Measurements from ENCODE around the gene ST8SIA2.
"Not testable (repeated sequence)": the region's sequence is repeated elsewhere in the genome, so short reads cannot be mapped to it uniquely, and the experiment has no call there.

The ST8SIA2 gene

DNA sequence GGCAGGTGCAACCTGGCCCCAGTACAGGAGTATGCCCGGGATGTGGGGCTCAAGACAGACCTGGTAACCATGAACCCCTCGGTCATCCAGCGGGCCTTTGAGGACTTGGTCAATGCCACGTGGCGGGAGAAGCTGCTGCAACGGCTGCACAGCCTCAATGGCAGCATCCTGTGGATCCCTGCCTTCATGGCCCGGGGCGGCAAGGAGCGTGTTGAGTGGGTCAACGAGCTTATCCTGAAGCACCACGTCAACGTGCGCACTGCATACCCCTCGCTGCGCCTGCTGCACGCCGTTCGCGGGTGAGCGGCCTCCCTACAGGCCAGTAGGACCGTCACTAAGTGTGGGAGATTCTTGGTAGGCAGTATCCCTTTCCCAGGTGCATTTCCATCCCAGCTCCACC lies 51.0 kb downstream of the ST8SIA2 start:
- no peak for DNase-seq

DNA sequence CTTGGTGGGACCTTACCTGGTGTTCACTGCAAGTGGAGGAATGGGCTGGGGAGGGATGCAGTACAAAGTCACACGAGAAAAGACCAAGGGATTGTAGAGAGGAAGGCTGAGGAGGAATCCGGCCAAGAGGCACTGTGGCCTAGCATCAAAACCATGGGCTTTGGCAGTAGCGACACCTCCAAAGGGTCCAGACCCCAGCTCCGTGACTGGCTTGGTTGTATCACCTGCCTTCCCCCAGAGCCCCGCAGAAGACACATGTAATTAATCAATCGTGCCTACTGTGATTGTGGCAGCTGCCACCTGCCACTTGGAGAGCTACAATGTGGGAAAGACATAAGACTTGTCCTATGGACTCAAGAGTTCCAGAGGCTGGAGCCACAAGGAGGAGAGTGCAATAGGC lies 54.7 kb downstream of the ST8SIA2 start:
- DNase-seq: no peak

DNA sequence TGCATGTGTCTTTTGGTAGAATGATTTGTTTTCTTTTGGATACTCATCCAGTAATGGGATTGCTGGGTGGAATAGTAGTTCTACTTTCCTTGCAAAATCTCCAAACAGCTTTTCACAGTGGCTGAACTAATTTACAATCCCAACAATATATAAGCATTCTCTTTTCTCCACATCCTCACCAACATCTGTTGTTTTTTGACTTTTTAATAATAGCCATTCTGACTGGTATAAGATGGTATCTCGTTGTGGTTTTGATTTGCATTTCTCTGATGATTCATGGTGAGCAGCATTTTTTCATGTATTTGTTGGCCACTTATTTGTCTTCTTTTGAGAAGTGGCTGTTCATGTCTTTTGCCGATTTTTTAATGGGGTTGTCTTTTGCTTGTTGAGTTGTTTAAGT lies 55.8 kb downstream of the ST8SIA2 start:
- DNase-seq: no peak

DNA sequence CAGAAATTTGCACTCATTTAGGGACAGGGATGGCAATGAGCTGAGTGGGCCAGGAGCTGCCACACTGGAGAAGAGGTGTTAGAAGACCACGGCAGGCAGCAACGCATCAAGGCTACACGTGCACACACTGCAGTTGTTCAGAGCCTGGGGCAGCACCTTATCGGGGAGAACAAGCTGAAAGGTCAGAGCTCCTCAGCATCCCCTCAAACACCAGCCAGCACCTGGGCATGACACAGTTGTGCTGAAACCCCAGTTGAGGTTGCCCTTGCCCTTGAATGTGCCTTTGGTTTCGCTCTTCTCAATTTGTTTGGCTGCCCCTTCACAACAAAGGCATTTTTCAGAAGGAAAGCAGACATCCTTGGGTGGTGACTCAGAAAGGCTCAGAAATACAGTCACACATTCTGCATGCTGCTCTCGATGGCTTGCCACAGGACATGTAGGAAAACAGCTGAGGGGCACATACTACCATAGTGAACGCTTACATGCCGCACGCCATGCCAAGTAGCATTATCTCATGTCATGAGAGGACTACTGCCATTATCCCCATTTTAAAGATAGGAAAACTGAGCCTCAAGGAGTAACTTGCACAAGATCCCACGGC lies 57.6 kb downstream of the ST8SIA2 start:
- no peak for DNase-seq

DNA sequence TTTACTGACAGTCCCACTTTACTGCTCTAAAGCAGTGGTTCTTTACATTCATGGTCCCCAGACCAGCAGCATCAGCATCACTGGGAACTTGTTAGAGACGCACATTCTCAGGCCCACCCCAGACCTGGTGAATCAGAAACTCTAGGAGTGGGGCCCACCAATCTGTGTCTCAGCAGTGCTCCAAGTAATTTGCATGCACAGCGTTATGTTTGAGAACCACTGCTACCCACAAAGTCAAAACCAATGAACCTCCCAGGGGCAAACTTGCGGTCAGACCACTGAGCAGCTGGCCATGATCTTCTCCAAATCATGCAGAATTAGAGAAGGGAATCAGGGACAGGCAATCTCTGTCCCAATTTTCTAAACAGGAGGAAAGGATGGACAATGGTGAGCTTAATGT lies 58.5 kb downstream of the ST8SIA2 start:
- no peak for DNase-seq

DNA sequence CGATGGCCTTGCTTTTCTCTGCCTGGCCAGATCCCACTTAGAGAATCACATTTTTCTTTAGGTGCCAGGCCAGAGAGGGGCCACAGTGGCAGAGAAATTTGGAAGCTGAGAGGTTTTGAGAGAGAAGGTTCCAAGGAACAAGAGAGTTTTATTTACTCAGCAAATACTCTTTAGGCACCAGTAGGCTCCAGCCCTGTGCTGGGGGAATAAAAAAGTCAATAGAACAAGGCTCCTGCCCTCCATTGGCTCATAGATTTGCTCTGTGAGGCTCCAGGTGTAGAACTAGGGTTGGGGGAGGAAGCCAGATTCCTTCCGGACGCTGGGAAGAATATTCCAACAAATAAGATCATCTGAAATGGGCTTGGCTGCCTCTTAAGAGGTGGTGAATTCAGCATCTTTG lies 59.9 kb downstream of the ST8SIA2 start:
- DNase-seq: no peak

DNA sequence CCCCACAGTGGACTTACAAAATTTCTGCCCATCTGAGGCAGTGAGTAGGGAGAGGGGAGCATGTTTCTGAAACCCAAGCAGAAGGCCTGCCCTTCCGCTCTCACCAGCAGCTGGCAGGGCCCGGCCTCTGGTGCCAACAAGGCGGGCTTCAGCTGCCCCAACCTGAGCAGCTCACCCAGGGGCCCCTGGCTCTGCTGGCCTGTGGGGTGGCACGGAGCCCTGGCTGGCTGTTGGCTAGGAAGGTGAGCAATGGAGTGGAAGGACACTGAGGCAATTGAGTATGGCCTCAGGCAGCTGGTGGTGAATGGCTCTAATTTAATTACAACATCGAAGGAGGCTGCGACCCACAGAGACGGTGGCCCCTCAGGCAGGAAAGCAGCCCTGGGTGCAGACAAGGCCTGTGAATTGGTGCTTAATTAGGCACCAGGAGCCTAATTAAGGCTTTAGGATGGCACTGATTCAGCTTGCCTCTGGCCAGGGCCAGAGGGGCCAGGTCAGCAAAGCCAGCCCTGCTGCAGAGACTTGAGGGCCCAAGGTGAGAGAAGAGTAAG lies 60.9 kb downstream of the ST8SIA2 start:
- no peak for DNase-seq

DNA sequence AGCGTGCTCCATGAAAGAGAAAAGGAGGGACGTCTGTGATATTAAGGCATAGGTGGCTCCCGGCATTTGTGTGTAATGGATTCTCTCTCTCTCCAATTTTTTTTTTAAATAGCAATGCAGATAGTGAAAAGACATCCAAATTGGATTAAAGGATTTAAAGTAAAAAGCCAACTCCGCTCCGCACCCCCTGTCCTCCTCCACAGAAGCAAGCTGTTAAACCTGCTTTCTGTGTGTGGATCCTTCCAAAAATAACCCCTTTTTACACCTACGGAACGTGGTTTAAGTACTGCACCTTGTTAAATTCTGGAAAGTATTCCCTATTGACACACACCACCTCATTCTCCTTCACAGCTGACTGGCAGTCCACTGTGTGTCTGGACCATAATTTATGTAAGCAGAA lies 61.6 kb downstream of the ST8SIA2 start:
- DNase-seq: no peak

DNA sequence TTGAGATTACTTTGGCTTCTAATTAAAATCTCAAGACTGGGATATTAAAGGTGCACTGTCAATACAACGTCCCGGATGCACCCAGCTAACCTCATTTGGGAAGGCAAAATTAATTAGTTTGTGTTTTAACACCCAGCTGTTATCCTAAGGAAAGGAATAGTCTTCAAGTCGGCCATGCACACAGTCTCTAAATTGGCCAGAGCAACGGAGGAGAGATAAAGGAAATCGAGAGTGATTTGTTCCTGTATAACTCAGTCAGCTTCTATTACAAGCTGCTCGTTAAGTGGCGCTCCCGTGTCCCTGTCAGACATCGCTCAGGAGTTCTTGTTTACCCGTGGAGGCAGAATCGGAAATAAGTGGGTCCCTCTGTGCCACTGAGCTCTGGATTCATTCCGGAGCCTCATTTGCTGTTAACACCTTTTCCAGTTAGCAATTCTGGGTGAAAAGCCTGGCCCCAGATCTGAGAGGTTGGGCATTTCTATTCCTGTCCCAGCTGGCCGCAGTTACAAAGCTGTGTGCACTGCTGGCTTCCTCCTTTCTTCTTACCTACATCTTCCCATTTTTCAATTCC lies 63.9 kb downstream of the ST8SIA2 start:
- DNase-seq: no peak

DNA sequence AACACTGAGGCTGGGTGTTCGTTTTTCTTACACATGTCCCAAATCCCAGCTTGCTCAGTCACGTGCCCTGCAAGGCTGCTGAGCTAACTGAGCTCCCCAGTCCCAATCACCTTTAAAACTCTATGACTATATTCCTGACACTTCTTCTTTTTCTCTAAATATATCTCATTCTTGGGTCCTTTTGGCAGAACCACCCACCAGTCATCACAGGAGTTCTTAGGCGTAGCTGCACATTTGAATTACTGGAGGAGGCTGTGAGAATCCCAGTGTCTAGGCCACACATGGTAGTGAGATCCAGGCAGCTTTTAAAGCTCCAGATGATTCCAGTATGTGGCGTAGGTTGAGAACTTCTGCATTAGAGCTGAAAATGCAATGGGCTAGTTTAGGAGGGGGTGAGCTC lies 66.3 kb downstream of the ST8SIA2 start:
- DNase-seq: no peak

DNA sequence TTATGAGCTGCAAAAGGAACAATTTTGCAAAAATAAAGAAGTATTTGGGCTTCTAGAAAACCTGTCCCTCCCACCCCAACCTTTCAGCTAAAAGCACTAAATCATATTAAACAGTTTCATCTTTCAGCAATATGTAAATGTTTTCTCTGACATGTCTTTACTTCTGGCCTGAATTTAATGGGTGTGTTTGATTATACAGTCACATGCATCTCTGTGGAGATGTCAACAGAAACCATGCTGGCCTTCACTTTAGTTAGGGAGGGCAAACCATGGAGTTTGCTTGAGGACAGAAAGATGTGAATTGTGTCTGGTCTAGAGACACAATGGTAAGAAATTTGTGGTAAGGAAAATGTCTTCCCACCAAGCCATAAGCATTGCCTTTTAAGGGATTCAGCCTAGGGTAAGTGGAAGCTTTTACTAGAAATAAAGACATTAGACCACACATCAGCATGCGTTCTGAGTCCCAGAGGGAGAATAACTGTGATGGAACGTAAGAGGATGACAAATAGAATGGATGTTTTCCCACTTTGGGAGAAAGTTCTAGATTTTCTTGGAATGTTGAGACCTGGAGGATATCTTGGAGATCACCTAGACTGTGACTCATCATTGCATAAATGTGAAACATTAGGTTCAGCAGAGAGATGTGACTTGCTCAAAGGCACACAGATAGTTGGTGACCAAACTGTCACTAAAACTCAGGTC lies 68.9 kb downstream of the ST8SIA2 start:
- no peak for DNase-seq

DNA sequence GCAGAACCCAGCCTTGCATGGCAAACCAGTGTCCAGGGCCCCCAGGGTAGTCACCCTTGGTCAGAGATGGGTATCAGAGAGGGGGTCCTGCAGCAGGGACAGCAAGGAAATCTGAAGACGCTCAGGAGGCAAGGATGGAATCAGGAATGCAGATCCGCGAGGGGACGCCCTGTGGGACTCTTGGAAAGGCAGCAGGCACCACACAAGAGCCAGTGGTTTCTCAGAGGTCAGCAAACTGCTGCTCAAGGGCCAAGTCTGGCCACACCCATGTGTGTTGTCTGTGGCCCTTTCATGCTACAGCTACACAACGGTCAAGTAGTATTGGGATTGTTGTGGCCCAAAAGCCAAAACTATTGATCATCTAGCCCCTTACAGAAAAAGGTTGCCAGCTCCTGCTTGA lies 69.7 kb downstream of the ST8SIA2 start:
- DNase-seq: no peak

DNA sequence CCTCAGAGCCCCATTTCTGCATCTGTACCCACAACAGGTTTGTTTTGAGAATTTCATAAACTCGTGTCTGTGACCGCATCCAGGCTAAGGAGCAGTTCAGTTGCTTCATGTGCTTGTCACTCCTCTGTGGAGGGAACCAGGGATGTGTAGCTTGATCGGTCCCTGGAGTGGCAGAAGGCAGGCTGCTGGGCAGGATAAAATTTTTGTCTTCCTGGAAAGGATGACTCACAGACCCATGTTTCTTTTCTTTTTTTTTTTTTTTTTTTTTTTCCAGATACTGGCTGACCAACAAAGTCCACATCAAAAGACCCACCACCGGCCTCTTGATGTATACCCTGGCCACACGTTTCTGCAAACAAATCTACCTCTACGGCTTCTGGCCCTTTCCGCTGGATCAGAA lies 70.1 kb downstream of the ST8SIA2 start:
- DNase-seq: no peak

DNA sequence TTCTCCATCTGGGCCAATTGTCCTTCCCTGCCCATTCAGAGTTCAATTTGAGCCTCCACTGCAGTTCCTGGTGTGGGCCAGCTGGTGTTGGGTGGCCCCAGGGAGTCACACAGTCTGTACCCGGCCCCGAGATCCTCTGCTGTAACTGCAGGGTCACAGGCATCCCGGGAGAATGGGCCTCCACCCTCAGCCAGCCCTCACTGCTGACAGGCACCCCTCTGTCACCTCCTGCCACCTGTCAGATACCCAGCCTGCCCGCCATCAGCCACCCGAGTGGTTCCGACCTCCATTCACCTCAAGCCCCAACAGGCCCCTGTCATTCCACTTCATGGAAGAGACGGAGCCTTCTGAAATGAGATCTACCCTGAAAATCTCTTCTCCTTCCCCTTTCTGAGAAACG lies 73.2 kb downstream of the ST8SIA2 start:
- DNase-seq: no peak

DNA sequence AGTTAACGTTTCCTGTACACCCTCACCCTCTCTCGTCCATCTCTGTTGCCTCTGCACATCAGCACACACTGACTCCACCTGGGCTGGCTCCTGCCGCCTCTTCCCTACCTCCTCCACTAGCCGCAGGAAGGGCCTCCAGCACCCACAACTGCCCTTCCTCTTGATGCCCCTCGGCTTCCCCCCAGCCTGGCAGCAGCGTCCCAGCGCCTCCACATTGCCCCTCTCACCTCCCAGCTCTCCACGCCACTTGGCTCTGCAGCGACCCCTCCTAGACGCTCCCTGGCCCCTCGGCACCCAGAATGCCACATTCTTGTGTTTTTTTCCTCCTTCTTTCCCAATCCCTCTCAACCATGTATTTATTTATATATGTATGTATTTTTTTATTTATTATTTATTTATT lies 73.6 kb downstream of the ST8SIA2 start:
- DNase-seq: no peak

DNA sequence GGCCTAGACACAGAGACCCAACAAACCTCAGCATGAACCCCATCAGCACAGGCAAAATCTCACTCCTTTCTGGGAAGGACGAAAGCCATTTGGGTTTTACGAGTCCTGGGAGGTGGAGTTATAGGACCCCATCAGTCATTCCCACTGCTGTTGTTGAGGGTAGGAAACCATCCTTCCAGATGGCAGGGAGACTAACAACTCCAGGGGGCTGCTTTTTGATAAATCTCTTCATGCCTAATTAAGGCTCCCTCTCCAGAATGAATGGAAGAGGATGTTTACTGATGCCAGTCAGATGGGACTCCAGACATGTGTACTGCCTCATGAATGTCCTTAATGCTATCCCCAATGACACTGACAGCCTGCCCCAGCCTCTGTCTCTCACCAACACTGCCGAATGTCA lies 75.3 kb downstream of the ST8SIA2 start:
- DNase-seq: no peak

DNA sequence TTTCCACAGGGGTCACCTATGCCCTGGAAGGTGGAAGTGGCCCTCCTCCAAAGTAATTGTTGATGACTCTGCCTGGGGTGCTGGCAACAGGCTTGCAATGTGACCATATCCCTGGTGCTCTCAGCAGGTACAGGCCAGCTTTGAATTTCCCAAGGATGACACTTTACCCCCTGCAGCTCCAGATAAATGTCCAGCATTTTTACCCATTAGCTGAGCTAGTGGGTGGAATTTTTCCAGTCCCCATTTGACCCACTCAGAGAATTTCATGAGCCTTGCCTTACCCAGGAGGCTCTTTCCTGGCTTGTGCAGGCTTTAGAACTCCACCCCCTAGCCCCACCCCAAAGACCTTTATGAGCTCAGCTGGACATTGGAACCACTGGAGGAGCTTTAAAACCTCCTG lies 77.6 kb downstream of the ST8SIA2 start:
- DNase-seq: no peak

DNA sequence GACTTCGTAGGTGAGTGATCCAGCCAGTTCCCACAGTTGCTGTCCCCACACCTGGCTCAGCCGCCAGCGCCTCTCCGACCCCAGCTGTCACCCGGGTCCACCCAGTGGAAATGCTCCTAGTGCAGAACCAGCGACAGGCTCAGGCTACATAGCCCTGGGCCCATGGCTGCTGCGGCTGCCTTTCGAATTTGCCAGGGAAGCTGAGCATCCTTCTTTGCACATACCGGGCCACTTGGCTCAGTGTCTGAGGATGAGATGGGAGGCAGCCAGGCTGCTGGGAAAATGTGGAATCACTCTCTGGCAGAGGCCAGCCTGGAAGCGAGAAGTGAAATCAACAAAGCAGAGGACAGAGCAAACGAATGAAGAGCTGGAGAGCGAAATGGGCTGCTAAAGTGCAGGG lies 80.1 kb downstream of the ST8SIA2 start:
- no peak for DNase-seq

DNA sequence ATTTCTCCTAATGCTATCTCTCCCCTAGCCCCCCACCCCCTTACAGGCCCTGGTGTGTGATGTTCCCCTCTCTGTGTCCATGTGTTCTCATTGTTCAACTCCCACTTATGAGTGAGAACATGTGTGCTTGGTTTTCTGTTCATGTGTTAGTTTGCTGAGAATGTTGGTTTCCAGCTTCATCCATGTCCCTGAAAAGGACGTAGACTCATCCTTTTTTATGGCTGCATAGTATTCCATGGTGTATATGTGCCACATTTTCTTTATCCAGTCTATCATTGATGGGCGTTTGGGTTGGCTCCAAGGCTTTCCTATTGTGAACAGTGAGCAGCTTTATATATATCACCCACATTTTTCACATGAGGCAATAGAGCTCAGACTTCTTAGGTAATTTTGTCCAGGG lies 86.0 kb downstream of the ST8SIA2 start:
- DNase-seq: not testable (repeated sequence)

DNA sequence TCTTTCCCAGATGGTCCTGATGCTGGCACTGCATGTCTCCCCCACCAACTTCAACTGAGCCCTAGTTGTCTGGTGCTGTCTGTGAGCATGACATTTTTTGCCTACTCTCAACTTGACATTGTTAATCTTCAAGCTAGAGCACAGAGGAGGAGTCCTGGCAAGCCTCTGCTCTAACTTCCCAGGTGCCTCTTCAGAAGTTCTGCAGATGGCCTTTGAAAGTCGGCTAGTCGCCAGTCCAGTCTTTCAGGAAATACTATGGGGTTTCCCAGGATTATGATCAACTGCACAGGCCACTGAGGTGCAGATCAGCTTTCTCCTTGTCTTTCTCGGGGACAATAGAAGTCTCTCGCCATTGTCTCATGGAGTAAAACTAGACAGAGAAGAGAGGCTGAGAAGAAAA lies 86.7 kb downstream of the ST8SIA2 start:
- DNase-seq: no peak

DNA sequence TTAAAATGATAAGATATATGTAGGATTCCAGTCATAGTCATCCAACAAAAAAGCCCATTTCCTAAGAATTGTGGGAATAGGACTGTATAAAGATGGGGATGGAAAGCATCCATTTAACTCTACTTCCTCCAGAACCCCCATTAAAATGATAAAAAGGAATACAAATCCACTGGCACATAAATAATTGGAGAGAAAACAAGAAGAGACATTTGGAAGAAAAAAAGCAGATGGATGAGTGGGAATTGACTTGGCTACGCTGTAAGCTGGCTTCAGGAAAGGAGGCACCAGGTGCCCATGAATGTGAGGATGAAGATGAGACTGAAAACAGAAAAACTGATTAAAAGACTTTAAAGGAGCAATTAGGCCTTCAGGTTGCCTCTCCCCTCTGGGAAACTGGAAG lies 91.8 kb downstream of the ST8SIA2 start:
- no peak for DNase-seq

DNA sequence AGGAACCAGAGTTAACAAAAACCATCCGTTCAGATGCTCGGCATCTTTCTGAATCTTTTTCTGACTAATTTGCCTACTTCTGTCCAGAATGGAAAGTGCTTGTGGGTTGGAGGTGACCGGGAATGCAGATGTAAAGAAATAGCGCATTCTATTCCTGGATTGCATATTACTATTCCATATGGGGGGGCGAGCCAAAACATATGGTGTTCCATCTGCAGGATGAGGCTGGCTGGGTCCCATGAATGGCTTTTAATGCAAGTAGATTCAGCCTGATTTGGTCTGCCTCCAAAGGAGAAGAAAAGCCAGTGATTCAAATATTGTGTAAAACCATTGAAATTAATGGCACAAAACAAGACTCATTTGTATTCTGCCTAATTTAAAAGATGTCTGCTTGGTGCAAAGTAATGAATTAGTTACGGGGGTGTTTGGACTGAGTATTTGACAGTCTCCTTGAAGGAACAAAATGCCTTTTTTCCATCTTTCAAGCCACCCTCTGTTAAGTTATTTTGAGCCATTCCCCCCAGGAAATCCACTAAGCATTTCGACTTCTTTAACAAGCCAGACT lies 99.0 kb downstream of the ST8SIA2 start:
- DNase-seq: no peak

DNA sequence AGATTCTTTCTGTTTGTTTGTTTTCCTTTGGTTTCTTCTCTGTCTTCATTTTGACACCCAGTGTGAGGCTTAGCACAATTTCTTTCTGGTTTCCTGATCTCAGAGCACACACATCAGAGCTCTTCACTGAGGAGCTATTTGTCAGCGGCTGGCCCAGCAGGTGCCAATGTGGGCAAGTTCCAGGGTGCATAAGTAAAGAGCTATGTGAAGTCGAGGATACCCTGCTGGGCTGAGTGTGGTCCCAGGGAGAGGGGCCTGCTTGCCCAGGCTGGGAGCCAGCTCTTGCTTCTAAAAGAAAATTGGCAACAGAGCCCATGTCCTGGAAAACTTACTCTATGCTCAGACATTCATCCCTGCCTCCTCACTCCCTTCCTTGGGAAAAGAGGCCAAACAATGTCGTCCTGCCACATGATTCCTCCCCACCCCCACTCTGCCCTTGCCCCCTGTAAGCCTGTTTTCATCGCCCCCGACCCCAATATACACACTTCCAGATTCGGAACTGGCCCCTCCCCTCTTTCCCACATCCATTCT lies 101.2 kb downstream of the ST8SIA2 start:
- no peak for DNase-seq

DNA sequence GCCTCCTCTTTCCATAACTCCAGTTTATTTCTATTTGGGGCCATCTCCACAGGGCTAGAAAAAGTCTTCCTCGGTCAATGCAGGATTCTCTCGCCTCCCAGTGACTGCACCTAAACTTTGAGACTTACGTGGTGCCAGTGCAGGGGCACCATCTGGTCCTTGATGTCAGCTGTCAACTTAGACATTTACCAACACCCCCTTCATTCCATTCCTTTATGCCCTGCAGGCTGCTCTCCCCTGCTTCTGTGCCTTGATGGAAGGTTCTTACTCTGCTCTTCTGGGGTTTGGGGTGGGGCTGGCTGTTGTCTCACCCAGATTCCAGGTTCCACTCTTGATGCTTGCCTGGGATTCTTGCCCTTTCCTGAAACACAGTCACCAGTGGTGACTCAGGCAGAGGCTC lies 101.8 kb downstream of the ST8SIA2 start:
- DNase-seq: no peak

Data from activated CD8-positive, alpha-beta memory T cell treated with anti-CD3 and anti-CD28 coated beads, Interleukin-2, amount 50 U/mL, for 48 hours (primary cell).